Naive thymus-derived CD4-positive, alpha-beta T cell (primary cell): ENCODE measurements around the gene MYBBP1A. TPM values are rescaled to one million over a fixed set of nuclear protein-coding genes. Genes with fewer than 3 reads are reported as not detected.

Source experiments
- ATAC-seq: fragments of 150-1000 bp; cut with Tn5 transposase; 2 replicates; pipeline ENCODE4 v1.10.0; 2021; ENCODE audit warnings: mild to moderate bottlenecking, moderate library complexity
- CTCF ChIA-PET: fragments of 350-600 bp; sonication (Branson Sonifier 250); formaldehyde crosslinking; loops from one replicate; lab custom pipeline; 2021; ENCODE audit warnings: antibody characterized with exemption; lab: Charles Lee
- POLR2A ChIA-PET: fragments of 350-600 bp; sonication (Branson Sonifier 250); formaldehyde crosslinking; loops from one replicate; lab custom pipeline; 2021; ENCODE audit warnings: antibody characterized with exemption, inconsistent platforms; lab: Charles Lee
- DNase-seq, 9 donors: peaks; one replicate each; pipeline versions ENCODE4 v3.0.0 to v3.0.0-alpha.2; 2020 to 2022; ENCODE audit warnings: mixed read lengths in 1 of 9
- H3K27ac ChIP-seq: one replicate; pipeline ENCODE4 v1.7.0; 2013; ENCODE audit warnings: mild to moderate bottlenecking, low read depth, low read length, moderate library complexity
- H3K27me3 ChIP-seq, 2 donors: one replicate each; pipeline ENCODE4 v1.7.0; 2013; ENCODE audit warnings: low read length in 2 of 2, mild to moderate bottlenecking in 2 of 2, moderate library complexity in 2 of 2; ENCODE audit not compliant: control insufficient read depth in 2 of 2, insufficient read depth in 2 of 2
- H3K36me3 ChIP-seq, 3 experiments: 1 replicate in 2 of 3; 2 replicates in 1 of 3; pipeline ENCODE4 v1.7.0; 2013; ENCODE audit warnings: low read length in 3 of 3, mild to moderate bottlenecking in 3 of 3, moderate library complexity in 1 of 3; ENCODE audit not compliant: insufficient read depth in 3 of 3, control insufficient read depth in 2 of 3
- H3K4me1 ChIP-seq, 2 donors: one replicate each; pipeline ENCODE4 v1.7.0; 2013; ENCODE audit warnings: low read length in 2 of 2, mild to moderate bottlenecking in 2 of 2, moderate library complexity in 1 of 2; ENCODE audit not compliant: control insufficient read depth in 2 of 2, insufficient read depth in 2 of 2
- H3K4me3 ChIP-seq: 2 replicates; pipeline ENCODE4 v1.7.0; 2013; ENCODE audit warnings: mild to moderate bottlenecking, low read length
- H3K9me3 ChIP-seq, 3 experiments: 1 replicate in 2 of 3; 2 replicates in 1 of 3; pipeline ENCODE4 v1.7.0; 2013; ENCODE audit warnings: low read length in 3 of 3; ENCODE audit not compliant: control insufficient read depth in 2 of 3
- H3K27ac Mint-ChIP-seq, 9 donors: one replicate each; pipeline ENCODE4 v1.8.0; 2020 to 2022; ENCODE audit warnings: mixed read lengths in 9 of 9, mild to moderate bottlenecking in 8 of 9, moderate library complexity in 5 of 9, inconsistent platforms in 2 of 9
- H3K27me3 Mint-ChIP-seq, 5 donors: one replicate each; pipeline ENCODE4 v1.8.0; 2021 to 2022; ENCODE audit warnings: mixed read lengths in 5 of 5, mild to moderate bottlenecking in 1 of 5
- H3K36me3 Mint-ChIP-seq, 5 donors: one replicate each; pipeline ENCODE4 v1.8.0; 2020 to 2022; ENCODE audit warnings: mixed read lengths in 5 of 5, mild to moderate bottlenecking in 3 of 5, inconsistent platforms in 1 of 5
- H3K4me1 Mint-ChIP-seq, 7 donors: one replicate each; pipeline ENCODE4 v1.8.0; 2020 to 2022; ENCODE audit warnings: mixed read lengths in 7 of 7, mild to moderate bottlenecking in 3 of 7, inconsistent platforms in 1 of 7
- H3K4me3 Mint-ChIP-seq, 10 donors: one replicate each; pipeline ENCODE4 v1.8.0; 2020 to 2022; ENCODE audit warnings: mild to moderate bottlenecking in 10 of 10, mixed read lengths in 10 of 10, moderate library complexity in 6 of 10, inconsistent platforms in 2 of 10
- H3K9me3 Mint-ChIP-seq, 11 donors: one replicate each; pipeline ENCODE4 v1.8.0; 2020 to 2022; ENCODE audit warnings: mixed read lengths in 11 of 11, mild to moderate bottlenecking in 4 of 11, inconsistent platforms in 1 of 11, moderate library complexity in 1 of 11
- intact Hi-C, 2 donors: fragments of 100-400 bp; cut with micrococcal nuclease; formaldehyde crosslinking; loops; one replicate each; pipeline ENCODE4 v1.15.1; 2023
- polyA plus RNA-seq, 2 donors: library from polyadenylated mRNA; unstranded; fragments of 300-500 nt; fragmentation: Illumina TruSeq; gene quantifications; one replicate each; pipeline ENCODE4 v1.2.3, GENCODE V29; 2021
- total RNA-seq, 6 experiments: library from RNA in 5 of 6; stranded (reverse) in 5 of 6; gene quantifications; 1 replicate in 5 of 6; 2 replicates in 1 of 6; pipeline ENCODE4 v1.2.3 and lab custom pipeline; 2021 to 2026

MYBBP1A gene
- total and polyA plus RNA-seq, 7 experiments from 2014 or later: 21.0 to 81.8 (median 74.3) TPM

- ChIA-PET CTCF (no interaction called here), POLR2A (no interaction called here)
- intact Hi-C loops: no loop called here
Measured at GRCh38 chr17:4541328-4542002, 13.7 kb downstream of the MYBBP1A start.

GRCh38 chr17:4540687-4541327, 14.4 kb downstream of the MYBBP1A start:
- H3K4me1 Mint-ChIP-seq: peaks cover 0 to 8% (median 0%) of the 10 kb centered on the region in 7 donors
- H3K4me1 ChIP-seq: no peaks in the 10 kb centered on the region
- ChIA-PET POLR2A (no interaction called here), CTCF (no interaction called here)
- peaks cover 0 to 78% (median 13%) of the 10 kb centered on the region in 3 experiments for H3K36me3 ChIP-seq
- no peaks in the 10 kb centered on the region for H3K27me3 ChIP-seq
- no peak overlapping the region for H3K4me3 Mint-ChIP-seq
- H3K9me3 Mint-ChIP-seq: no peaks in the 10 kb centered on the region
- H3K27ac ChIP-seq: no peak overlapping the region
- peaks cover 0 to 8% (median 4%) of the 10 kb centered on the region in 5 donors for H3K36me3 Mint-ChIP-seq
- peak overlapping the region in 1 of 9 donors; percentile 14 for H3K27ac Mint-ChIP-seq
- no peak overlapping the region for H3K4me3 ChIP-seq
- H3K9me3 ChIP-seq: no peaks in the 10 kb centered on the region
- H3K27me3 Mint-ChIP-seq: no peaks in the 10 kb centered on the region
- DNase-seq (no peak), ATAC-seq (no peak)
- intact Hi-C loops: no loop called here

More at GRCh38 chr17:4541328-4542002, 13.7 kb downstream of the MYBBP1A start:
- Histone ChIP-seq H3K36me3 (peaks cover 0 to 85% (median 15%) of the 10 kb centered on the region in 3 experiments), H3K27ac (no peak overlapping the region), H3K4me1 (no peaks in the 10 kb centered on the region), H3K4me3 (no peak overlapping the region), H3K9me3 (no peaks in the 10 kb centered on the region), H3K27me3 (no peaks in the 10 kb centered on the region)
- peak overlapping the region in 1 of 9 donors; percentile 14 for H3K27ac Mint-ChIP-seq
- peaks cover 0 to 7% (median 0%) of the 10 kb centered on the region in 7 donors for H3K4me1 Mint-ChIP-seq
- no peak overlapping the region for H3K4me3 Mint-ChIP-seq
- peaks cover 0 to 8% (median 4%) of the 10 kb centered on the region in 5 donors for H3K36me3 Mint-ChIP-seq
- no peaks in the 10 kb centered on the region for H3K9me3 Mint-ChIP-seq
- ATAC-seq (no peak), DNase-seq (no peak)
- H3K27me3 Mint-ChIP-seq: no peaks in the 10 kb centered on the region

DNA sequence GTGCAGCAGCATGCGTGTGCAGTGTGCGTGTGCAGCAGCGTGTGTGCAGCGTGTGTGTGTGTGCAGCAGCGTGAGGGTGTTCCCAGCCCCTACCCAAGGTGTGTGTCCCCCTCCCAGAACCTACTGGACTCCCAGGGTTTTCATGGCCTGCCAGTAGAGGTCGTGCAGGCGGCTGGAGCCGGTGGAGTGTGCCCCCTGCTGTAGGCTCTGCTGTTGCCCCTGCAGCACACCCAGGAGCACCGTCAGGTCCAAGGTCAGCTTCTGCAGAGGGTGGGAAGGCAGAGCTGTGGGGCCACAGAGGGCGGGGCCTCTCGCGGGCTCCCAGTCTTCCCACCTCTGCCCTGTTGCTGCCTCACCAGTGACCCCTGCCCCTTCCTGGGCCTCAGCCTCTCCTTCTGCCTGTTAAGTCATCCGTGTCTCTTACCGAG, 14.9 kb downstream of the MYBBP1A start:
- Histone ChIP-seq H3K27ac (no peak overlapping the region), H3K9me3 (no peaks in the 10 kb centered on the region), H3K4me3 (no peak overlapping the region), H3K27me3 (no peaks in the 10 kb centered on the region), H3K36me3 (peaks cover 0 to 73% (median 13%) of the 10 kb centered on the region in 3 experiments), H3K4me1 (no peaks in the 10 kb centered on the region)
- Mint-ChIP-seq H3K4me1 (peaks cover 0 to 11% (median 0%) of the 10 kb centered on the region in 7 donors), H3K36me3 (peaks cover 0 to 8% (median 4%) of the 10 kb centered on the region in 5 donors), H3K27me3 (no peaks in the 10 kb centered on the region), H3K4me3 (no peak overlapping the region), H3K9me3 (no peaks in the 10 kb centered on the region), H3K27ac (no peak overlapping the region)
- ChIA-PET POLR2A (no interaction called here), CTCF (no interaction called here)
- intact Hi-C loops: no loop called here
- no peak for DNase-seq
- no peak for ATAC-seq

GRCh38 chr17:4539576-4540223, 15.5 kb downstream of the MYBBP1A start:
- H3K27ac ChIP-seq: no peak overlapping the region
- Mint-ChIP-seq H3K36me3 (peaks cover 0 to 8% (median 4%) of the 10 kb centered on the region in 5 donors), H3K4me1 (peaks cover 0 to 11% (median 0%) of the 10 kb centered on the region in 7 donors), H3K4me3 (peak overlapping the region in 1 of 10 donors; percentile 59), H3K27me3 (no peaks in the 10 kb centered on the region), H3K27ac (no peak overlapping the region), H3K9me3 (no peaks in the 10 kb centered on the region)
- no peaks in the 10 kb centered on the region for H3K4me1 ChIP-seq
- peaks cover 0 to 69% (median 13%) of the 10 kb centered on the region in 3 experiments for H3K36me3 ChIP-seq
- CTCF ChIA-PET: interaction anchor here (0.7 kb wide), 1 partner anchor 119 kb away, joined by 3 read pairs; no protein-coding TSS in a partner anchor
- no peaks in the 10 kb centered on the region for H3K9me3 ChIP-seq
- POLR2A ChIA-PET: no interaction called here
- no peak for ATAC-seq
- no peaks in the 10 kb centered on the region for H3K27me3 ChIP-seq
- no peak overlapping the region for H3K4me3 ChIP-seq
- DNase-seq: no peak
- intact Hi-C loops: no loop called here

DNA sequence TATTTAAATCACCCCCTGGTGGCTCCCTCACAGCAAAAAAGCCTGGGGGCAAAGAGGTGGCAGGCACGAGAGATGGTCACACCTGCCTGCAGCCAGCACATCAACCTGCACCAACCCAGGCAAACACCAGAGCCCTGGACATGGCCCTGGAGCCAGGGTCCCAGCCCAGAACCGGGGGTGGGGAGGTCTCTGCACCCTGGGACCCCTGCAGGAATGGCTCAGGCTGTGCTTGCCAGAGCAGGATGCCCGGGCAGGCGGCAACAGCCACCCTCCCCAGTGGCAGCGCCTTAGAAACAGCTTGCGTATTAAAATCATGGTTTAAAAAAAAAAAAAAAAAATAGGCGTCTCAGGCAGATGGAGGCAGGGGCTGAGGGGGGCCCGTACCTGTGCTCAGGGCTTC, 16.2 kb downstream of the MYBBP1A start:
- H3K27ac Mint-ChIP-seq: no peak overlapping the region
- peaks cover 0 to 11% (median 0%) of the 10 kb centered on the region in 7 donors for H3K4me1 Mint-ChIP-seq
- intact Hi-C loops: no loop called here
- no peak for DNase-seq
- H3K4me3 ChIP-seq: no peak overlapping the region
- no peak overlapping the region for H3K4me3 Mint-ChIP-seq
- no peaks in the 10 kb centered on the region for H3K9me3 ChIP-seq
- peaks cover 0 to 7% (median 4%) of the 10 kb centered on the region in 5 donors for H3K36me3 Mint-ChIP-seq
- ATAC-seq: no peak
- no peaks in the 10 kb centered on the region for H3K9me3 Mint-ChIP-seq
- ChIA-PET CTCF (interaction anchor here (0.7 to 1.2 kb wide), 2 partner anchors 28 to 118 kb away, joined by 3 read pairs; no protein-coding TSS in a partner anchor), POLR2A (no interaction called here)
- H3K4me1 ChIP-seq: no peaks in the 10 kb centered on the region
- peaks cover 0 to 62% (median 13%) of the 10 kb centered on the region in 3 experiments for H3K36me3 ChIP-seq
- H3K27ac ChIP-seq: no peak overlapping the region
- no peaks in the 10 kb centered on the region for H3K27me3 ChIP-seq
- no peaks in the 10 kb centered on the region for H3K27me3 Mint-ChIP-seq

- H3K27me3 ChIP-seq: no peaks in the 10 kb centered on the region
- no peaks in the 10 kb centered on the region for H3K4me1 ChIP-seq
- CTCF ChIA-PET: interaction anchor here (1.2 kb wide), 1 partner anchor 29 kb away, joined by 3 read pairs; no protein-coding TSS in a partner anchor
- H3K9me3 ChIP-seq: no peaks in the 10 kb centered on the region
- H3K4me1 Mint-ChIP-seq: peaks cover 0 to 14% (median 1%) of the 10 kb centered on the region in 7 donors
- POLR2A ChIA-PET: interaction anchor here (0.6 kb wide), 1 partner anchor 71 kb away, joined by 3 read pairs; no protein-coding TSS in a partner anchor
- H3K4me3 Mint-ChIP-seq: no peak overlapping the region
- DNase-seq (no peak), ATAC-seq (no peak)
- intact Hi-C loops: no loop called here
- no peaks in the 10 kb centered on the region for H3K9me3 Mint-ChIP-seq
- H3K27ac ChIP-seq: no peak overlapping the region
- no peak overlapping the region for H3K4me3 ChIP-seq
- peaks cover 0 to 56% (median 13%) of the 10 kb centered on the region in 3 experiments for H3K36me3 ChIP-seq
- H3K27ac Mint-ChIP-seq: no peak overlapping the region
- peaks cover 0 to 4% (median 2%) of the 10 kb centered on the region in 5 donors for H3K36me3 Mint-ChIP-seq
- H3K27me3 Mint-ChIP-seq: peaks cover 0 to 1% (median 0%) of the 10 kb centered on the region in 5 donors
Measured at GRCh38 chr17:4538236-4539002, 16.8 kb downstream of the MYBBP1A start.
